Muscle layer of colon (tissue), 2 donors: ENCODE measurements around the gene CALN1.
"Not testable (repeated sequence)": the region's sequence is repeated elsewhere in the genome, so short reads cannot be mapped to it uniquely, and the experiment has no call there.

ENCODE experiments used
- H3K27ac ChIP-seq: one replicate; pipeline ENCODE4 v1.7.0; 2013; ENCODE audit warnings: low read depth, mild to moderate bottlenecking, low read length, moderate library complexity
- H3K27me3 ChIP-seq, 2 donors: one replicate each; pipeline ENCODE4 v1.7.0; 2013; ENCODE audit warnings: low read length in 2 of 2, mild to moderate bottlenecking in 2 of 2; ENCODE audit not compliant: insufficient read depth in 2 of 2, control insufficient read depth in 1 of 2
- H3K36me3 ChIP-seq: one replicate; pipeline ENCODE4 v1.7.0; 2013; ENCODE audit warnings: mild to moderate bottlenecking, low read length; ENCODE audit not compliant: insufficient read depth
- H3K4me1 ChIP-seq: one replicate; pipeline ENCODE4 v1.7.0; 2013; ENCODE audit warnings: mild to moderate bottlenecking, low read length; ENCODE audit not compliant: insufficient read depth
- H3K4me3 ChIP-seq, 2 donors: one replicate each; pipeline ENCODE4 v1.7.0; 2013; ENCODE audit warnings: low read length in 2 of 2, low read depth in 1 of 2, mild to moderate bottlenecking in 1 of 2, moderate library complexity in 1 of 2
- H3K9ac ChIP-seq: one replicate; pipeline ENCODE4 v1.7.0; 2013; ENCODE audit warnings: low read length
- H3K9me3 ChIP-seq: one replicate; pipeline ENCODE4 v1.7.0; 2013; ENCODE audit warnings: mild to moderate bottlenecking, low read length
- donor health status: abdominal sarcoma.
- donor health status: Adenocarcinoma of cecum.

The CALN1 gene

DNA sequence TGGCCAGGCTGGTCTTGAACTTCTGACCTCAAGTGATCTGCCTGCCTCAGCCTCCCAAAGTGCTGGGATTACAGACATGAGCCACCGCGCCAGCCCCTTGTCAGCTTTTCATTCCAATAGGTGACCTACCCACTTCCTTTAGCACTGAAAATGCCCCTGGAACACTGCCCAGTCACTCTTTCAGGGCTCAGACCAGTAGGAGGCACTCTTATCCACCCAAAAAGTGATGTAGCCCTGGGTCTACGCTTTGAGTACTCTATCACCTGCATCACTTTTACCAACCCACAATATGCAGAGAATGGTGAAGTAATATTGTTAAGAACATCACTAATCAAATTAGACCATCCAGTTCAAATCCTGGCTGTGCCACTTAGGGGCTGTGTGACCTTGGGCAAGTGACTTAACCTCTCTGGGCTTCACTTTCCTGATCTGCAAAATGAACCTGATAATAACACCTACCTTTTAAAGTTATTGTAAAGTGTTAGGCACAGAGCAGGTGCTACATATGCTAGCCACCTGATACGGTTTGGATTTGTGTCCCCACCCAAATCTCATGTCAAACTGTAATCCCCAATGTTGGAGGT lies 5.2 kb downstream of the CALN1 start:
- Histone ChIP-seq H3K36me3 (no peaks in the 10 kb centered on the region), H3K9ac (no peak overlapping the region), H3K27me3 (no peaks in the 10 kb centered on the region), H3K27ac (no peak overlapping the region), H3K4me3 (no peak overlapping the region), H3K9me3 (no peaks in the 10 kb centered on the region), H3K4me1 (no peaks in the 10 kb centered on the region)

DNA sequence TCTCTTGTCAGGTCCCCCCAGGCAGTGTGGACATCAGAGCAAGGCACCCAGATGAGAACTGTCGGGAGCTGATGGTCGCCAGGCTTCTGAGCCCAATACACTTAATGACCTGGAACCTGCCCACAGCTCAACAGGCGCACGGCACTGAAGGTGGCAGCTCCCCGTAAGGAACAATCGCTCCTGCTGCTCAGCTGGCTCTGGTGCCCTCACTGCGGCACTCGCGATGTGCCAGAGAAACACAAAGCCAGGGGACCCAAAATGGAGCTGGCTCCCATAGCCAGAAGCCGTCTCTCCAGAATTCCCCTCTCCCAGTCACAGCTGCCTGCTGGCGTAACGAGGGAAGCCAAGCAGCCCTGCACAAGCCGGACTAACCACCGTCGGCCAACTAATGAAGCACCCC lies 6.3 kb downstream of the CALN1 start:
- no peaks in the 10 kb centered on the region for H3K4me1 ChIP-seq
- no peak overlapping the region for H3K27ac ChIP-seq
- no peaks in the 10 kb centered on the region for H3K27me3 ChIP-seq
- H3K9ac ChIP-seq, result no peak overlapping the region
- no peak overlapping the region for H3K4me3 ChIP-seq
- H3K36me3 ChIP-seq, result no peaks in the 10 kb centered on the region
- H3K9me3 ChIP-seq, result no peaks in the 10 kb centered on the region

DNA sequence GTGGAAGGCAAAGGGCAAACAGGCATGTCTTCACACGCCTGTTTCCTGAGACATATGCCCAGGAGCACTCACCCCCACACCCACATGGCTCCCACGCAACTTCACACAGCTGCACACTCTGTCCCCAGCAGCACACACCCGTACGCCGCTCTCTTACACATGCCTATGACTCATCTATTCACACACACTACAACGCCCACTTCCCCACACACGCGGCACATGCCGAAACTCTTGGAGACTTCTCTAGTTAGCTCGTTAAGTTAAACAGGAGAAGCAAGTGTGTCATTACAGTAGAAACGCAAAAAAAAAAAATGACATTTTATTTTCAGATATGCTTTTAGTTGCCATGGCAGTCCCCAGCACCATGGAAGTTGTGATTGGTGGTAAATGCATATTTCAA lies 6.7 kb downstream of the CALN1 start:
- Histone ChIP-seq H3K9ac (no peak overlapping the region), H3K4me1 (no peaks in the 10 kb centered on the region), H3K4me3 (no peak overlapping the region), H3K27ac (no peak overlapping the region), H3K9me3 (no peaks in the 10 kb centered on the region), H3K27me3 (no peaks in the 10 kb centered on the region), H3K36me3 (no peaks in the 10 kb centered on the region)

DNA sequence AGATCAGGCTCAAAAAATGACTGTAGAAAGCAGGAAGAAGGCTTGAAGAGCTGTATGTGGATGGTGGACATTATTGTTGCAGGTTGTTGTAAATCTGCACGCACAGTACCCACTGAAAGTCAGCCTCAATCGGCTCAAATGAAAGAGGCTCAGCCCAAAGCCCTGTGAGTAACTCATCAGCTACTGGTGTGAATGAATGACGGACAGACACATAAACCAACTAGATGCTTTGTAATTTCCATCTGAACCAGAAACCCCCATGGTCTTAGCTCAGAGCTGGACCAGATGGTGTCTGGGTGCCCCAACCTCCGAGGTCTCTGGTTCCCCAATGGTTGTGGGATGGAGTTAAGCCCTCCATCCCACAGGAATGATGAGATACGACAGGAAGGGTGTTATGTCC lies 7.4 kb downstream of the CALN1 start:
- no peak overlapping the region for H3K4me3 ChIP-seq
- no peak overlapping the region for H3K9ac ChIP-seq
- no peaks in the 10 kb centered on the region for H3K27me3 ChIP-seq
- H3K27ac ChIP-seq, result no peak overlapping the region
- no peaks in the 10 kb centered on the region for H3K4me1 ChIP-seq
- no peaks in the 10 kb centered on the region for H3K36me3 ChIP-seq
- no peaks in the 10 kb centered on the region for H3K9me3 ChIP-seq

DNA sequence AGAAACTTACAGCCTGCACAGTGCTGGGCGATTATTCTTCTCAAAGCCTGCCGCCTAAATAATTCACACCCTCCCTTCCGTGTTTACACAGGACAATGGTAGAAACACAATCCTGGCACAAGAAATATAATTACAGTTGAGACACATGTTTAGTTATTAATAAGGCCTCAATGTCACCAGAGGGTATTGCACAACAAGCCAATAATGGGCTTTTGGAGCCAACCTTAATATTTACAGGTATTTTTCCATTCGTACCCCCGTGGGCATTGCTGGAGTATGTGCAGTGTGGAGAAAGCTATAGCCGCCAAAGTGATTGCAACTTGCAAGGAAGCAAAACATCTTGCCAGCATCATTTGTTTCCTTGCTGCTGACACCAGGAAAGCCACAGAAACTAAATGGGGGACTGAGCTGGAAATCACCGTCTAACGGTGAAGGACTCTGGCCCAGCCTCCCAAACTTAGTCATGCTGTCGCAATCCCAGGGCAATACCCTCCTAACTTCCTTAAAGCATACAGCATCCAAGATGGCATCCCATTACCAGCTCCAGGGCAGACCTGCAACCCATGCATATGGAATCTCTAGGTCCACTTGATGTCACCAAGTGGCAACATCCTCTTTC lies 8.6 kb downstream of the CALN1 start:
- Histone ChIP-seq H3K36me3 (no peaks in the 10 kb centered on the region), H3K4me3 (no peak overlapping the region), H3K27me3 (no peaks in the 10 kb centered on the region), H3K9ac (no peak overlapping the region), H3K9me3 (no peaks in the 10 kb centered on the region), H3K4me1 (no peaks in the 10 kb centered on the region), H3K27ac (no peak overlapping the region)

DNA sequence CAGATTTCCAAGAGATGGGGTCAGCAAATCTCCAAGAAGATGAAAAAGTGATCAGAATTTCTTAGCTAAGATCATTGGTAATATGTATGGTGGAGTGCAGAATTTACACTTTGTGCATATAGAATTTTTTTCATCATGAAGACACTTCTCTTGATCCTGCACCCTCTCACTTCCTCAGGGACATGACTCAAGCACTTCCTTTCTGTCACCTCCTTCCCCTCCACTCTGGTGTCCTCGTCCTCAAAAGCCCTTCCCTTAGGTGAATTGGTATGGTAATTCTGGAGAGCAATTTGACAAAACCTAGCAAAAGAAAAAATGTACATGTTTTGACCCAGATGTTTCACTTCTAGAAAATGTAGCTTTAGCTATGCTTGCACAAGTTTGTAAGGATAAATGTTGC lies 18.1 kb downstream of the CALN1 start:
- Histone ChIP-seq H3K4me1 (no peaks in the 10 kb centered on the region), H3K36me3 (no peaks in the 10 kb centered on the region), H3K9me3 (no peaks in the 10 kb centered on the region)

DNA sequence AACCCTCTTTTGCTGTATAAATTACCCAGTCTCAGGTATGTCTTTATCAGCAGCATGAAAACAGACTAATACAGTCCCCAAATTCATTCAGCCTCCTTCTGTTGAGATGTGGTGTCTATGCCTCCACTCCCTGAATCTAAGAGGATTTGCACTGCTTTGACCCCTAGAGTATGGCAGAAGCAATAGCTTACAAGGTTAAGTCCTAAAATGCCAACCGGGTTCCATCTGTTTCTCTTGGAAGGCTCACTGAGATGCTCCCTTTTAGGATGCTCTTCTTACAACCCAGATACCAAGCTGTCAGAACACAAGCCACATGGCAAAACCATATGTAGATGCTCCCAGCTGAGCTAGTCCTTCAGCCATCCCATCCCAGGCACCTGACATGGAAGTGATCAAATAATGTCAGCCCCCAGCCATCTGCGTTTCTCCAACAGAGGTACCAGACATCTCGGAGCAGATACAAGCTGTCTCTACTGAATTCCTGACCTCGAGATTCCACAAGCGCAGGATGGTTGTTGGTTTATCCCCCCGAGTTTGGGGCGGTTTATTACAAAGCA lies 20.2 kb downstream of the CALN1 start:
- Histone ChIP-seq H3K36me3 (no peaks in the 10 kb centered on the region), H3K4me1 (no peaks in the 10 kb centered on the region), H3K27me3 (no peaks in the 10 kb centered on the region), H3K9me3 (no peaks in the 10 kb centered on the region), H3K27ac (no peak overlapping the region), H3K4me3 (no peak overlapping the region), H3K9ac (no peak overlapping the region)

More for the DNA sequence above, 18.1 kb downstream of the CALN1 start:
- H3K9ac ChIP-seq, result no peak overlapping the region
- H3K27me3 ChIP-seq, result no peaks in the 10 kb centered on the region
- no peak overlapping the region for H3K27ac ChIP-seq
- H3K4me3 ChIP-seq, result no peak overlapping the region

DNA sequence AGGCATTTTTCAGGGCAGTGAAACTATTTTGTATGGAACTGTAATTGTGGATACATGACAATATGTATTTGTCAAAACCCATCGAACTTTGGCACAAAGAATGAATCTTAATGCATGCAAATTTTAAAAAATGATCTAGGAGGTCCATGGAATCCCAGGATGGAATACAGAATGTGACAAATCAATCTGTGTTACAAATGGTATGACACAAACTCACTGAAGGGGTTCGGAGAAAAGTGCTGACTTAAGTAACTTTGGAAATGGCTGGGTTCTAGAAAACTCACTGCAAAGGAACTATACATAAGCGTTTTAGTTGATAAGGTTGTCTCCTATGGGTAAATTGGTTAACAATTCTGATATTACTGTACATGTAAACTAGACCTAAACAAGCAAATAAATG lies 26.0 kb downstream of the CALN1 start:
- H3K36me3 ChIP-seq, result no peaks in the 10 kb centered on the region
- H3K9me3 ChIP-seq, result no peaks in the 10 kb centered on the region
- no peak overlapping the region for H3K27ac ChIP-seq
- H3K9ac ChIP-seq, result no peak overlapping the region
- H3K4me1 ChIP-seq, result no peaks in the 10 kb centered on the region
- no peak overlapping the region for H3K4me3 ChIP-seq
- H3K27me3 ChIP-seq, result no peaks in the 10 kb centered on the region

DNA sequence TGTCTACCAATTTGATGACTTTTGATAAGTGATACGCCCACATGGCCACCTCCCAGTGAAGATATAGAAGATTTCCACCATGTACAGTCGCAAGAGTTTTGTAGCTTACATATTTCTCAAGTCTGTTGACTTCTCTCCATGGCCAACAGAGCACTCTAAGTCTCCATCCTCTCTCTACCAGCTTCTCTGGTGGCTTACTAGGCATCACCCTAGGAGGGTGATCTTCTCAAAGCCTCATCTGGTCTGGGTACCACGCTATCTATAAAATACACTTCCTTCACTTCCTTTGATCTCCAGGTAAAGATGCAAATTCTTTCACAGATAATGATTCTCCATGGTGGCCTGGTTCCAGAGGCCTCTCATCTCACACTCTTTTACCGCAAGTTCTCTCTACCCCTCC lies 49.9 kb downstream of the CALN1 start:
- Histone ChIP-seq H3K4me1 (no peaks in the 10 kb centered on the region), H3K27ac (no peak overlapping the region), H3K4me3 (no peak overlapping the region), H3K9me3 (no peaks in the 10 kb centered on the region), H3K27me3 (no peaks in the 10 kb centered on the region), H3K36me3 (no peaks in the 10 kb centered on the region), H3K9ac (no peak overlapping the region)

DNA sequence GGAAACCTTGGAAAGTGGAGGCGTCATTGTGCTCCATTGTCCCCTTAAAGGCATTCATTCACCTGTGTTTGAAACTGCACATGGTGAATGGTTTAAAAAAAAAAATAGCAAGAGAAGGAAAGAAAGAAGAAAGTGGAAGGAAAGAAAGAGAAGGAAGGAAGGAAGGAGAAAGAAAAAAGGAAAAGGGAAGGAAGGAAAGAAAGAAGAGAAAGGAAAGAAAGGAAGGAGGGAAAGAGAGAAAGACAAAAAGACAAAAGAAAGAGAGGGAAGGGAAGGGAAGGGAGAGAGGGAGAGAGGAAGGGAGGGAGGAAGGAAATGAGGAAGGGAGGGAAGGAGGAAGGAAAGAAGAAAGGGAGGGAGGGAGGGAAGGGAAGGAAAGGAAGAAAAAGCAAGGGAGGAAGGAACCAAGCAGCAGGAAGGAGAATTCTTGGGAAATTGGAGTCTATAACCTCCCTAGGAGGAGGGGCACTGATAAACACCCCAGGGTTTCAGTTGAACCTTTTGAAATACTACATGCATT lies 66.9 kb downstream of the CALN1 start:
- H3K4me1 ChIP-seq, result no peaks in the 10 kb centered on the region
- H3K27ac ChIP-seq, result no peak overlapping the region
- no peaks in the 10 kb centered on the region for H3K27me3 ChIP-seq
- no peak overlapping the region for H3K4me3 ChIP-seq
- no peaks in the 10 kb centered on the region for H3K36me3 ChIP-seq
- no peaks in the 10 kb centered on the region for H3K9me3 ChIP-seq
- no peak overlapping the region for H3K9ac ChIP-seq

DNA sequence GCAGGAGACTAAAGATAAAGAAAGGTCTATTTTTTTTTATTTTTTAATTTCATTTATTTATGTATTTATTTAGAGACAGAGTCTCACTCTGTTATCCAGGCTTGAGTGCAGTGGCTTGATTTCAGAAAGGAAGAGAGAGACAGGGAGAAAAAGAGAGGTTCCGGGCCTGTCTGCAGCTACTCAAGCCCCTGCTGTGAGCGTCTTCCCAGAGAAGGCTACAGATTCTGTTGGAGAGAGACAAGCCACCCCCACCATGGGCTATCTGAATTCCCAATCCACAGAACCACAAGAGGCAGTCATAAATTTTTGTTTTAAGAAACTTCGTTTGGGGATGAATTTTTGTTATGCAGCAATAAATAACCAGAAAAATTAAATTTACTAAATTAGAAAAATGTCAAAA lies 68.1 kb downstream of the CALN1 start:
- Histone ChIP-seq H3K27me3 (no peaks in the 10 kb centered on the region), H3K9ac (no peak overlapping the region), H3K9me3 (no peaks in the 10 kb centered on the region), H3K27ac (no peak overlapping the region), H3K4me3 (no peak overlapping the region), H3K4me1 (no peaks in the 10 kb centered on the region), H3K36me3 (no peaks in the 10 kb centered on the region)

DNA sequence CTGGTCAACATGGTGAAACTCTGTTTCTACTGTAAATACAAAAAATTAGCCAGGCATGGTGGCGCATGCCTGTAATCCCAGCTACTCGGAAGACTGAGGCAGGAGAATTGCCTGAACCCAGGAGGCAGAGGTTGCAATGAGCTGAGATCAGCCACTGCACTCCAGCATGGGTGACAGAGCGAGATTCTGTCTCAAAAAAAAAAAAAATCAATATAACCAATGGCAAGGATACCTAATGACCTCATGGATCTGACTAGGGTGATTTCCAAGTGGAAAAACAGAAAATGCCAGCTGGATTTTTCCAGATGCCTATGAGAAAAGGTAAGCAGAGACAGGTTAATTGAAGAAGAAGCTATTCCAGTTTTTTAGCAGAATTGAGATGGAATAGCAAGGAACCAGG lies 68.8 kb downstream of the CALN1 start:
- H3K4me1 ChIP-seq, H3K9ac ChIP-seq, H3K27me3 ChIP-seq, H3K9me3 ChIP-seq, H3K27ac ChIP-seq, H3K36me3 ChIP-seq, H3K4me3 ChIP-seq: not testable (repeated sequence)
